Measurements from ENCODE around the gene MYH7B. TPM values are rescaled to one million over a fixed set of nuclear protein-coding genes. Genes with fewer than 3 reads are reported as not detected.

MYH7B gene
- total RNA-seq, 1 experiment from 2014 or later: 0.07 TPM

GRCh38 chr20:35002426-35003210, 47.0 kb downstream of the MYH7B start:
- intact Hi-C loops (cut with micrococcal nuclease): no loop called here

DNA sequence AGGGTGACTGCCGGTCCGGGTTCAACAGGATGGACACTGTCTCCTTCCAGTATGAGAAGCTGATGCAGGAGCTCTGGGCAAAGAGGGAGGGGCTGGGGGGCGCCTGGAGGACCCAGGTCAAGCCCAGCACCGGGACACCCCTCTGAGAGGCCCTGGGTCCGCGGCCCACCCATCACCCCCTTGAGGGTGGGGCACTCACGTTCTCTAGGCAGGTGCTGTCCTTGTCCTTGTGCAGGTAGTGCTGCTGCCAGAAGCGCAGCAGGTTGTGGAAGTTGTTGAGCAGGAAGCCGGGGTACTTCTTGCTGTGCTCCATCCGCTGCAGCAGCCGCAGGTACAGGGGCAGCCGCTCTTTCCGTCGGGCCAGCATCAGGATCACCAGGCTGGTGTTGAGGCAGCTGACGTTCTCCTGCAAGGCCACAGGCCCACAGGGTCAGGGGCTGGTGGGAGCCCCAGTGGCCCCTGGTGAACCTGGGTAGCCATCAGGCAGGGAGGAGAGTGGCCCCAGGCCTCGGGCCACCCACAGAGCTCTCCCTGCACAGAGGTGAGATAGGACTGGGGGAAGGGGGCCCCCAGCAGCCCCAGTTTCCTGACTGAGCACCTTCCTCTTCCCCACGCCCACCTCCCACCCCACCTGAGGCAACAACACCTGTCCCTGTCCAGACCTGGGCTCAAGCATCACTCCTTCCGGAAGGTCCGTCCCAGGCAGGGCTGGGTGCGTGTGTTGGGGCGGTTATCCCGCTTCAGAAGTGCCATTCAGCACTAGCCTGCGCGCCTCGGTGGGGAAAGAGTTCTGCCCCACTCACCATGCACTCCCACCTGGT, 47.8 kb downstream of the MYH7B start:
- Mint-ChIP-seq H3K27ac (ENCODE audit: low read depth, unreplicated experiment) (no peak overlapping the region), H3K27me3 (ENCODE audit: insufficient read depth, unreplicated experiment) (no peaks in the 10 kb centered on the region), H3K4me1 (ENCODE audit: insufficient read depth, unreplicated experiment) (no peaks in the 10 kb centered on the region), H3K36me3 (ENCODE audit: insufficient read depth, unreplicated experiment) (peaks cover 78% of the 10 kb centered on the region), H3K9me3 (ENCODE audit: unreplicated experiment) (no peaks in the 10 kb centered on the region), H3K4me3 (ENCODE audit: unreplicated experiment) (no peak overlapping the region)
- POLR2A ChIA-PET: interaction anchor here (0.7 kb wide), 1 partner anchor 10 kb away, joined by 3 read pairs; no protein-coding TSS in a partner anchor
- BruUV-seq (replicated peaks): no TSS peak
- DNase-seq (ENCODE audit: unreplicated experiment): no peak
- CTCF ChIA-PET: interaction anchor here (0.6 to 4.5 kb wide), 6 partner anchors 25 to 205 kb away, joined by 3 to 28 read pairs (median 3); no protein-coding TSS in a partner anchor
- no peak for TF ChIP-seq CTCF (IDR thresholded peaks at IDR 0.05; ENCODE audit: unreplicated experiment)
- intact Hi-C loops (cut with micrococcal nuclease): no loop called here

More at GRCh38 chr20:35002426-35003210, 47.0 kb downstream of the MYH7B start:
- ChIA-PET CTCF (interaction anchor here (0.6 to 4.5 kb wide), 7 partner anchors 25 to 206 kb away, joined by 3 to 28 read pairs (median 3); no protein-coding TSS in a partner anchor), POLR2A (interaction anchor here (0.7 kb wide), 1 partner anchor 11 kb away, joined by 3 read pairs; no protein-coding TSS in a partner anchor)
- H3K27ac Mint-ChIP-seq (ENCODE audit: low read depth, unreplicated experiment): no peak overlapping the region
- no peak for DNase-seq (ENCODE audit: unreplicated experiment)
- H3K36me3 Mint-ChIP-seq (ENCODE audit: insufficient read depth, unreplicated experiment): peaks cover 76% of the 10 kb centered on the region
- no peaks in the 10 kb centered on the region for H3K4me1 Mint-ChIP-seq (ENCODE audit: insufficient read depth, unreplicated experiment)
- BruUV-seq (replicated peaks): no TSS peak
- no peaks in the 10 kb centered on the region for H3K27me3 Mint-ChIP-seq (ENCODE audit: insufficient read depth, unreplicated experiment)
- H3K4me3 Mint-ChIP-seq (ENCODE audit: unreplicated experiment): no peak overlapping the region
- no peaks in the 10 kb centered on the region for H3K9me3 Mint-ChIP-seq (ENCODE audit: unreplicated experiment)
- no peak for TF ChIP-seq CTCF (IDR thresholded peaks at IDR 0.05; ENCODE audit: unreplicated experiment)

DNA sequence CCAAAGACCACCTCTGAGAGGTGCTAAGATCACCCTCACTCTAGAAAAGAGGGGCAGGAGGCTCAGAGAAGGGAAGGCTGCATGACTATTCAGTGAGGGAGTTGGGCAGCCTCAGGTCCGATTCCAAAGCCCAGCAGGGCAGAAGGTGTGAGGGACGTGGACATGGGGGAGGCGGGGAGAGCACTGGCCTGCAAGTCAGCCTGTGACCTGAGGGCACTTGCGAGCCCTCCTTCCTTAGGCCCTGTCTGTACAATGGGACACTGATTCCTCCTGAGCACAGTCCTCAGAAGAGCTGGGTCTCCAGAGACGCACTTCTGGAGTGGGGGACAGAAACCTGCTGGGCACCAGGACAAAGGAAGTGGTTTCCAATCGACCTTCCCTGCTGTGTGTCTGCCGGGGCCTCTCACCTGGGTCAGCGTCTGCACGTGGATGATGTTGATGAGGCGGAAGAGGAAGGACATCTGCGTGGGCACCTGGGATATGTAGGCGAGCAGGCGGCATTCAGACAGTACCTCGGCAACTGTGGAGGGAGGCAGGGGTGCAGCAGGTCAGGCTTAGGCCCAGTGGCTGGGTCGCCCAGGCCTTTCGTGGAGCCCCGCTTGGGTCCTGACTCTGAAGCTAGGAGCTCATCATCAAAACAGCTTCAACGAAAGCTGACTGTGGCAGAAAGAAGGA, 48.5 kb downstream of the MYH7B start:
- Mint-ChIP-seq H3K27me3 (ENCODE audit: insufficient read depth, unreplicated experiment) (no peaks in the 10 kb centered on the region), H3K36me3 (ENCODE audit: insufficient read depth, unreplicated experiment) (peaks cover 78% of the 10 kb centered on the region), H3K4me3 (ENCODE audit: unreplicated experiment) (no peak overlapping the region), H3K27ac (ENCODE audit: low read depth, unreplicated experiment) (no peak overlapping the region), H3K9me3 (ENCODE audit: unreplicated experiment) (no peaks in the 10 kb centered on the region), H3K4me1 (ENCODE audit: insufficient read depth, unreplicated experiment) (no peaks in the 10 kb centered on the region)
- CTCF ChIA-PET: interaction anchor here (4.5 kb wide), 1 partner anchor 130 kb away, joined by 28 read pairs; no protein-coding TSS in a partner anchor
- POLR2A ChIA-PET: no interaction called here
- DNase-seq (ENCODE audit: unreplicated experiment): no peak
- no peak for TF ChIP-seq CTCF (IDR thresholded peaks at IDR 0.05; ENCODE audit: unreplicated experiment)
- intact Hi-C loops (cut with micrococcal nuclease): no loop called here
- no TSS peak for BruUV-seq (replicated peaks)
